H1 (cell line): ENCODE measurements around the gene CCDC102A. TPM values are rescaled to one million over a fixed set of nuclear protein-coding genes. Genes with fewer than 3 reads are reported as not detected.

Experiments used
- CTCF ChIA-PET: fragments of 300-600 bp; sonication (Branson Sonifier 250); formaldehyde crosslinking; loops from one replicate; lab custom pipeline; 2021; ENCODE audit not compliant: partially characterized antibody; lab: Charles Lee
- POLR2A ChIA-PET: fragments of 300-600 bp; sonication (Branson Sonifier 250); formaldehyde crosslinking; loops from one replicate; lab custom pipeline; 2021; ENCODE audit warnings: inconsistent platforms; ENCODE audit not compliant: partially characterized antibody; lab: Charles Lee
- DNase-seq, 2 experiments: peaks; one replicate each; pipeline versions ENCODE4 v3.0.0 to v3.0.0-alpha.2; 2010 to 2022; ENCODE audit warnings: low spot score in 2 of 2, low read depth in 1 of 2, mixed read lengths in 1 of 2
- FAIRE-seq: peaks from 2 replicates; lab custom pipeline; 2011; peaks lifted over from hg19 to GRCh38; lab: Jason Lieb, UNC
- H2AFZ ChIP-seq: 2 replicates; pipeline ENCODE4 v1.8.1; 2012; ENCODE audit warnings: low read length, inconsistent platforms
- H2AK5ac ChIP-seq: 2 replicates; pipeline ENCODE4 v1.6.1; 2013; ENCODE audit warnings: low read depth, low read length
- H2BK120ac ChIP-seq: replicated peaks from 2 replicates; pipeline ENCODE3; 2013; ENCODE audit warnings: low read depth, low read length, inconsistent platforms
- H2BK12ac ChIP-seq: 2 replicates; pipeline ENCODE4 v1.6.1; 2013; ENCODE audit warnings: low read depth, low read length
- H2BK15ac ChIP-seq: 2 replicates; pipeline ENCODE4 v1.6.1; 2013; ENCODE audit warnings: low read length
- H2BK20ac ChIP-seq: 2 replicates; pipeline ENCODE4 v1.6.1; 2013; ENCODE audit warnings: low read length
- H2BK5ac ChIP-seq: 2 replicates; pipeline ENCODE4 v1.6.1; 2013; ENCODE audit warnings: low read depth, low read length
- H3K14ac ChIP-seq: 2 replicates; pipeline ENCODE4 v1.6.1; 2013; ENCODE audit warnings: inconsistent platforms; ENCODE audit not compliant: insufficient read length
- H3K18ac ChIP-seq: 2 replicates; pipeline ENCODE4 v1.6.1; 2013; ENCODE audit warnings: low read length; ENCODE audit errors: extremely low read depth
- H3K23ac ChIP-seq: 2 replicates; pipeline ENCODE4 v1.6.1; 2013; ENCODE audit warnings: inconsistent platforms; ENCODE audit not compliant: insufficient read length
- H3K23me2 ChIP-seq: 2 replicates; pipeline ENCODE4 v1.6.1; 2013; ENCODE audit warnings: low read depth, low read length
- H3K27ac ChIP-seq: 2 replicates; pipeline ENCODE4 v1.6.1; 2011; ENCODE audit warnings: low read depth, low read length, inconsistent platforms
- H3K27me3 ChIP-seq, 4 experiments: replicated peaks in 1 of 4; 1 replicate in 1 of 4; 2 replicates in 3 of 4; pipeline versions ENCODE4 v1.6.1 to v1.8.1; 2011 to 2013; ENCODE audit warnings: low read length in 3 of 4, mild to moderate bottlenecking in 3 of 4, inconsistent platforms in 2 of 4, mixed read lengths in 2 of 4, moderate library complexity in 1 of 4; ENCODE audit not compliant: control insufficient read depth in 3 of 4, insufficient read depth in 3 of 4; ENCODE audit errors: extremely low read depth in 1 of 4
- H3K36me3 ChIP-seq, 4 experiments: 2 replicates each; pipeline versions ENCODE4 v1.6.1 to v1.8.1; 2011 to 2013; ENCODE audit warnings: mild to moderate bottlenecking in 4 of 4, low read length in 3 of 4, moderate library complexity in 2 of 4, control low read depth in 1 of 4, inconsistent platforms in 1 of 4; ENCODE audit not compliant: insufficient read depth in 4 of 4, control insufficient read depth in 2 of 4
- H3K4ac ChIP-seq: replicated peaks from 2 replicates; pipeline ENCODE3; 2013; ENCODE audit warnings: low read length, low read depth, mixed read lengths, inconsistent platforms; ENCODE audit not compliant: insufficient read length
- H3K4me1 ChIP-seq, 4 experiments: replicated peaks in 1 of 4; 1 replicate in 1 of 4; 2 replicates in 3 of 4; pipeline versions ENCODE4 v1.6.1 to v1.8.1; 2011 to 2013; ENCODE audit warnings: low read length in 3 of 4, inconsistent platforms in 2 of 4, mixed read lengths in 1 of 4; ENCODE audit not compliant: insufficient read depth in 4 of 4, control insufficient read depth in 3 of 4
- H3K4me2 ChIP-seq, 2 experiments: 2 replicates each; pipeline versions ENCODE4 v1.6.1 to v1.8.1; 2011 to 2013; ENCODE audit warnings: low read depth in 2 of 2, low read length in 2 of 2, control low read depth in 1 of 2, inconsistent platforms in 1 of 2, mild to moderate bottlenecking in 1 of 2; ENCODE audit not compliant: insufficient read depth in 1 of 2
- H3K4me3 ChIP-seq, 4 experiments: fragments of 200-600, 300-600 bp in 1 of 4; sonication (generic), shearing (Covaris generic), sonication (Bioruptor Twin) in 1 of 4; 2 replicates each; pipeline versions ENCODE4 v1.5.1 to v1.8.1; 2011 to 2016; ENCODE audit warnings: low read length in 4 of 4, low read depth in 3 of 4, control low read depth in 2 of 4, inconsistent platforms in 2 of 4, mild to moderate bottlenecking in 2 of 4, mixed read lengths in 1 of 4, moderate library complexity in 1 of 4; ENCODE audit not compliant: insufficient read depth in 2 of 4; ENCODE audit errors: extremely low read depth in 1 of 4
- H3K56ac ChIP-seq: replicated peaks from 2 replicates; pipeline ENCODE3; 2013; ENCODE audit warnings: low read depth, mild to moderate bottlenecking, mixed read lengths, low read length, inconsistent platforms; ENCODE audit not compliant: insufficient read length
- H3K79me1 ChIP-seq: 2 replicates; pipeline ENCODE4 v1.6.1; 2013; ENCODE audit warnings: low read depth, low read length, control low read depth
- H3K79me2 ChIP-seq, 2 experiments: 2 replicates each; pipeline versions ENCODE4 v1.6.1 to v1.8.1; 2012 to 2013; ENCODE audit warnings: low read length in 2 of 2, mild to moderate bottlenecking in 2 of 2, inconsistent platforms in 1 of 2; ENCODE audit not compliant: insufficient read depth in 2 of 2, control insufficient read depth in 1 of 2
- H3K9ac ChIP-seq, 4 experiments: replicated peaks in 1 of 4; 1 replicate in 1 of 4; 2 replicates in 3 of 4; pipeline versions ENCODE4 v1.6.1 to v1.8.1; 2011 to 2013; ENCODE audit warnings: low read depth in 3 of 4, low read length in 3 of 4, control low read depth in 2 of 4, mild to moderate bottlenecking in 2 of 4, moderate library complexity in 2 of 4, inconsistent platforms in 1 of 4; ENCODE audit errors: extremely low read depth in 1 of 4
- H3K9me3 ChIP-seq, 2 experiments: 2 replicates each; pipeline versions ENCODE4 v1.6.1 to v1.8.1; 2012 to 2013; ENCODE audit warnings: mild to moderate bottlenecking in 2 of 2, moderate library complexity in 2 of 2, control low read depth in 1 of 2, inconsistent platforms in 1 of 2, low read depth in 1 of 2, low read length in 1 of 2, mixed read lengths in 1 of 2; ENCODE audit not compliant: insufficient read depth in 2 of 2
- H4K20me1 ChIP-seq, 2 experiments: replicated peaks in 1 of 2; 2 replicates each; pipeline versions ENCODE3 to v1.8.1; 2011 to 2013; ENCODE audit warnings: inconsistent platforms in 2 of 2, low read length in 2 of 2, mild to moderate bottlenecking in 1 of 2; ENCODE audit not compliant: insufficient read depth in 2 of 2, control insufficient read depth in 1 of 2
- H4K5ac ChIP-seq: 2 replicates; pipeline ENCODE4 v1.6.1; 2013; ENCODE audit warnings: low read length, low read depth, mixed read lengths, inconsistent platforms; ENCODE audit not compliant: insufficient read length
- H4K8ac ChIP-seq: 2 replicates; pipeline ENCODE4 v1.8.0; 2013; ENCODE audit warnings: mild to moderate bottlenecking, moderate library complexity, low read length, inconsistent platforms; ENCODE audit not compliant: insufficient read depth; ENCODE audit errors: extremely low read depth
- H4K91ac ChIP-seq: replicated peaks from 2 replicates; pipeline ENCODE3; 2013; ENCODE audit warnings: low read length, mixed read lengths, inconsistent platforms; ENCODE audit not compliant: insufficient read length
- CHD2 ChIP-seq: IDR thresholded peaks from 2 replicates; pipeline ENCODE4 v1.6.1; 2012; ENCODE audit warnings: low read length, improper control_type of control experiment
- CREB1 ChIP-seq: IDR thresholded peaks from 2 replicates; pipeline ENCODE4 v1.6.1; 2012; ENCODE audit warnings: inconsistent platforms
- HDAC6 ChIP-seq: IDR thresholded peaks from one replicate; pipeline ENCODE4 v1.7.1; 2012; ENCODE audit warnings: low read depth, mild to moderate bottlenecking, inconsistent platforms, low read length, moderate library complexity
- NANOG ChIP-seq: IDR thresholded peaks from 2 replicates; pipeline ENCODE4 v1.6.1; 2011; ENCODE audit warnings: low read length, low read depth, mild to moderate bottlenecking, inconsistent platforms; ENCODE audit not compliant: insufficient read depth, poor library complexity, severe bottlenecking
- POLR2A ChIP-seq, 2 experiments: IDR thresholded peaks; 1 replicate in 1 of 2; 2 replicates in 1 of 2; pipeline ENCODE4 v1.6.1; 2011; ENCODE audit warnings: low read depth in 2 of 2, low read length in 2 of 2, mild to moderate bottlenecking in 2 of 2; ENCODE audit errors: control extremely low read depth in 1 of 2
- RBBP5 ChIP-seq: IDR thresholded peaks from 2 replicates; pipeline ENCODE4 v1.7.1; 2012; ENCODE audit warnings: low read depth, mild to moderate bottlenecking, inconsistent platforms, low read length, moderate library complexity, borderline replicate concordance
- SIN3A ChIP-seq, 2 experiments: IDR thresholded peaks in 1 of 2; conservative IDR thresholded peaks in 1 of 2; 2 replicates each; pipeline ENCODE4 v1.6.1; 2011 to 2012; ENCODE audit warnings: low read length in 2 of 2, improper control_type of control experiment in 1 of 2, low read depth in 1 of 2, mild to moderate bottlenecking in 1 of 2
- TCF12 ChIP-seq: IDR thresholded peaks from 2 replicates; pipeline ENCODE4 v1.6.1; 2011; ENCODE audit warnings: low read depth, mild to moderate bottlenecking, low read length
- TEAD4 ChIP-seq: IDR thresholded peaks from 2 replicates; pipeline ENCODE4 v1.6.1; 2012; ENCODE audit warnings: low read depth, low read length, inconsistent platforms, mixed read lengths
- YY1 ChIP-seq: IDR thresholded peaks from 2 replicates; pipeline ENCODE4 v1.6.1; 2011; ENCODE audit warnings: low read depth, mild to moderate bottlenecking, low read length
- WGBS, 2 experiments: shearing (Covaris generic) in 1 of 2; methylation state at CpG; one replicate each; pipeline versions ENCODE4 v1.1.6 to v1.1.7; 2013 to 2015; ENCODE audit warnings: low lambda C conversion rate in 2 of 2, mixed read lengths in 2 of 2, inconsistent platforms in 1 of 2, low coverage in 1 of 2, missing lambda C conversion rate in 1 of 2; ENCODE audit not compliant: insufficient replicate concordance in 2 of 2, insufficient coverage in 1 of 2, insufficient read length in 1 of 2; ENCODE audit errors: extremely low coverage in 1 of 2, missing lambda C conversion rate in 1 of 2; 5-methylcytosine and 5-hydroxymethylcytosine counted together
- polyA plus RNA-seq, 7 experiments: library from polyadenylated mRNA; depleted of rRNA in 3 of 7; stranded (reverse) in 5 of 7; unstranded in 2 of 7; fragments of >200 nt in 5 of 7; fragments of 200-250 nt in 2 of 7; gene quantifications; 1 replicate in 5 of 7; 2 replicates in 1 of 7; 4 replicates in 1 of 7; pipeline versions ENCODE4 v1.2.1 to v1.2.3, GENCODE V29; 2011 to 2013; ENCODE audit warnings: missing spikeins in 2 of 7, mixed read lengths in 2 of 7
- total RNA-seq: library from RNA; stranded (reverse); fragmentation: NEBNext Ultra II Directional; extraction: Animal tissue kit (Norgen Biotek cat#: 25700); gene quantifications from 2 replicates; pipeline ENCODE4 v1.2.1, GENCODE V29; 2021

Gene CCDC102A
- total and polyA plus RNA-seq, 2 of the 8 experiments (the other 6 are each of a cell fraction or from before 2014, with no cell fraction given), result 4.0 to 7.5 TPM

GRCh38 chr16:57528499-57529390 lies 7.6 kb downstream of the CCDC102A start:
- Histone ChIP-seq H3K4me2 (peak overlapping the region; percentile 70 to 83), H4K8ac (peak overlapping the region; percentile 77), H2AFZ (peak overlapping the region; percentile 48; the same call in 1 of the 2 replicates)
- peak; percentile 77 for TF ChIP-seq CREB1
- TF ChIP-seq TCF12, result peak; percentile 77; the same call in 1 of the 2 replicates
- TF ChIP-seq YY1, result no peak
- TF ChIP-seq TEAD4, result peak; percentile 72
- peak; percentile 77; the same call in 1 of the 2 replicates for TF ChIP-seq RBBP5
- peak in 1 of 2 experiments; percentile 39; a peak in 1 of 4 replicates for TF ChIP-seq SIN3A (conservative IDR thresholded peaks at IDR 0.05 in 1 of 2, IDR thresholded peaks at IDR 0.05 in 1 of 2; ENCODE audit: low read depth in 1 of 2, low read length in 2 of 2)
- TF ChIP-seq CHD2, result no peak
- TF ChIP-seq NANOG, result peak; percentile 1
- TF ChIP-seq POLR2A (IDR thresholded peaks at IDR 0.05; ENCODE audit: control extremely low read depth in 1 of 2, low read depth in 2 of 2, low read length in 2 of 2), result peak; percentile 81 to 84
- no peak for TF ChIP-seq HDAC6

More at GRCh38 chr16:57528499-57529390, 7.6 kb downstream of the CCDC102A start:
- Histone ChIP-seq H2BK120ac (no peak overlapping the region), H2AK5ac (peak overlapping the region; percentile 15; the same call in 1 of the 2 replicates), H3K27me3 (peaks cover 0 to 13% (median 4%) of the 10 kb centered on the region in 4 experiments; a peak in 4 of 7 replicates), H3K4ac (no peak overlapping the region), H2BK12ac (no peak overlapping the region; the same call in 1 of the 2 replicates), H4K91ac (peak overlapping the region; percentile 71), H3K23ac (no peak overlapping the region), H4K5ac (no peak overlapping the region), H3K36me3 (no peaks in the 10 kb centered on the region; a peak in 1 of 8 replicates), H2BK5ac (no peak overlapping the region), H3K18ac (peak overlapping the region; percentile 71), H2BK15ac (peak overlapping the region; percentile 81; the same call in 1 of the 2 replicates), H3K4me3 (peak overlapping the region; percentile 38 to 73 (median 52)), H3K4me1 (peaks cover 4 to 38% (median 26%) of the 10 kb centered on the region in 4 experiments), H3K14ac (no peak overlapping the region), H3K9ac (peak overlapping the region; percentile 61 to 83 (median 68)), H3K56ac (no peak overlapping the region), H2BK20ac (no peak overlapping the region), H3K23me2 (peaks cover 5% of the 10 kb centered on the region; the same call in 1 of the 2 replicates), H3K79me2 (peaks cover 0 to 18% of the 10 kb centered on the region in 2 experiments; a peak in 1 of 4 replicates), H3K9me3 (no peaks in the 10 kb centered on the region), H4K20me1 (peaks cover 6 to 20% of the 10 kb centered on the region in 2 experiments), H3K79me1 (peaks cover 10% of the 10 kb centered on the region), H3K27ac (peak overlapping the region; percentile 51; the same call in 1 of the 2 replicates)
- peak in 1 of 2 experiments; percentile 94 for DNase-seq
- ChIA-PET POLR2A (interaction anchor here (0.7 to 9.1 kb wide), 18 partner anchors 9 to 298 kb away, joined by 3 to 67 read pairs (median 4); partner anchors contain the start of genes CCDC102A, CIAPIN1, COQ9 and CX3CL1), CTCF (interaction anchor here (0.5 to 13.9 kb wide), 12 partner anchors 8 to 266 kb away, joined by 3 to 210 read pairs (median 4); partner anchors contain the start of gene ADGRG5)
- peak; percentile 55 for FAIRE-seq
- 2% methylated on average over 97 of the region's 126 CpGs; no CpG with 5 or more reads in 1 of the 2 experiments for WGBS, 2 experiments
